Cardiac muscle cell (in vitro differentiated cells and primary cell): ENCODE results near the gene ELF4. TPM values are rescaled to one million over a fixed set of nuclear protein-coding genes. Genes with fewer than 3 reads are reported as not detected.

Experiments used
- DNase-seq, 2 donors: peaks; one replicate each; pipeline versions ENCODE4 v3.0.0 to v3.0.0-alpha.2; 2010 to 2017; ENCODE audit warnings: low read depth in 1 of 2, low spot score in 1 of 2
- H3K27ac ChIP-seq: fragments of 200-600 bp; sonication (generic); 2 replicates; pipeline ENCODE4 v1.5.1; 2016
- H3K27me3 ChIP-seq: fragments of 200-600 bp; sonication (generic); 2 replicates; pipeline ENCODE4 v1.6.0; 2016; ENCODE audit warnings: control low read depth
- H3K36me3 ChIP-seq: fragments of 200-600 bp; sonication (generic); 2 replicates; pipeline ENCODE4 v1.5.1; 2016; ENCODE audit warnings: control low read depth
- H3K4me1 ChIP-seq: fragments of 200-600 bp; sonication (generic); 2 replicates; pipeline ENCODE4 v1.8.1; 2017; ENCODE audit warnings: low read depth, mild to moderate bottlenecking, mixed run types
- H3K4me3 ChIP-seq: fragments of 200-600 bp; sonication (generic); 2 replicates; pipeline ENCODE4 v1.5.1; 2016; ENCODE audit warnings: mild to moderate bottlenecking
- H3K9me3 ChIP-seq: fragments of 200-600 bp; sonication (generic); 2 replicates; pipeline ENCODE4 v1.5.1; 2017; ENCODE audit warnings: low read depth, mild to moderate bottlenecking, control low read depth
- polyA plus RNA-seq: library from polyadenylated mRNA; unstranded; fragments of >200 nt; fragmentation: Nextera tagmentation; extraction: Ambion mirVana; gene quantifications from 2 replicates; pipeline ENCODE4 v1.2.1, GENCODE V29; 2016
- total RNA-seq: library from RNA; depleted of rRNA; stranded (reverse); fragments of >200 nt; gene quantifications from 2 replicates; pipeline ENCODE4 v1.2.3, GENCODE V29; 2016
- TF ChIP-seq, protein P1 (sequence below): IDR thresholded peaks from 2 replicates; pipeline ENCODE4 v1.5.1; 2012; ENCODE audit warnings: low read depth, mild to moderate bottlenecking, low read length

ELF4 gene
- total and polyA plus RNA-seq, 2 experiments from 2014 or later: 0.88 to 1.8 TPM

DNA sequence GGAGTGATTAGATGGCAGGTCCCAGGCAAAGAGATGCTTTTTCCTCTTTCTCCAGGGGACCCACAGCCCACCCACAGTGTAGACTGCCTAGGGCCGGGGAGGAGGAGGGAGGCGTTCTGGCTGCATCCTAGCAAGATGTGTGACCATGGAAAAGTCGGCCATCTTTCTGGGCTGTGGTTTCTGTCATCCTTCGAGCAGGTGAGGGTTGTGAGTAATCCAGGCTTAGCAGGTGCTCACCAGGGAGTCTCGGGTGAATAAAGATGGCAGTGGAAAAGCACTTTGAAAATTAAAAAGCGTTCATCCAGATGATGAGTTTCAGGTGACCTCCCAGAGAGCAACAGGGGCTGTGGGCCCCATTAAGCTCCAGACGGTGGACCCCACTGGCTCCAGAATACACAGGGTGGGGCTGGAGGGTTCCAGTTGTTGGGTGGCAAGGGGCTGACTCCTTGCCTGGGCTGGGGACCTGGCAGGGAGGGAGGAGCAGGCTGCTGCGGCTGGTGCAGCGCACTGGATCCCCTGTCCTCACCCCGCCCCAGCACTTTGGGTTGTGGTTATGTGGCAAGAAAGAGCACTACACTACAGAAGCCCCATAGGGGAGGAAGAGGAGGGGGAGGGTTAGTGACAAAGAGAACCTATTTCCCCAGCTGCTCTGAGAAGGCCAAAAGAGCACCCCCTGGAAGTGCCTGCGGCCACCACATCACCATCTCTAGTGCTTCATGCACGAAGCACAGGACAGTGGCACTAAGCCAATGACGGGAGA lies 23.7 kb downstream of the ELF4 start:
- Histone ChIP-seq H3K27me3 (no peaks in the 10 kb centered on the region), H3K36me3 (no peaks in the 10 kb centered on the region), H3K4me1 (no peaks in the 10 kb centered on the region), H3K27ac (no peak overlapping the region), H3K4me3 (no peak overlapping the region), H3K9me3 (no peaks in the 10 kb centered on the region)
- TF ChIP-seq, protein P1, sequence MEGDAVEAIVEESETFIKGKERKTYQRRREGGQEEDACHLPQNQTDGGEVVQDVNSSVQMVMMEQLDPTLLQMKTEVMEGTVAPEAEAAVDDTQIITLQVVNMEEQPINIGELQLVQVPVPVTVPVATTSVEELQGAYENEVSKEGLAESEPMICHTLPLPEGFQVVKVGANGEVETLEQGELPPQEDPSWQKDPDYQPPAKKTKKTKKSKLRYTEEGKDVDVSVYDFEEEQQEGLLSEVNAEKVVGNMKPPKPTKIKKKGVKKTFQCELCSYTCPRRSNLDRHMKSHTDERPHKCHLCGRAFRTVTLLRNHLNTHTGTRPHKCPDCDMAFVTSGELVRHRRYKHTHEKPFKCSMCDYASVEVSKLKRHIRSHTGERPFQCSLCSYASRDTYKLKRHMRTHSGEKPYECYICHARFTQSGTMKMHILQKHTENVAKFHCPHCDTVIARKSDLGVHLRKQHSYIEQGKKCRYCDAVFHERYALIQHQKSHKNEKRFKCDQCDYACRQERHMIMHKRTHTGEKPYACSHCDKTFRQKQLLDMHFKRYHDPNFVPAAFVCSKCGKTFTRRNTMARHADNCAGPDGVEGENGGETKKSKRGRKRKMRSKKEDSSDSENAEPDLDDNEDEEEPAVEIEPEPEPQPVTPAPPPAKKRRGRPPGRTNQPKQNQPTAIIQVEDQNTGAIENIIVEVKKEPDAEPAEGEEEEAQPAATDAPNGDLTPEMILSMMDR: no peak
- no peak for DNase-seq

DNA sequence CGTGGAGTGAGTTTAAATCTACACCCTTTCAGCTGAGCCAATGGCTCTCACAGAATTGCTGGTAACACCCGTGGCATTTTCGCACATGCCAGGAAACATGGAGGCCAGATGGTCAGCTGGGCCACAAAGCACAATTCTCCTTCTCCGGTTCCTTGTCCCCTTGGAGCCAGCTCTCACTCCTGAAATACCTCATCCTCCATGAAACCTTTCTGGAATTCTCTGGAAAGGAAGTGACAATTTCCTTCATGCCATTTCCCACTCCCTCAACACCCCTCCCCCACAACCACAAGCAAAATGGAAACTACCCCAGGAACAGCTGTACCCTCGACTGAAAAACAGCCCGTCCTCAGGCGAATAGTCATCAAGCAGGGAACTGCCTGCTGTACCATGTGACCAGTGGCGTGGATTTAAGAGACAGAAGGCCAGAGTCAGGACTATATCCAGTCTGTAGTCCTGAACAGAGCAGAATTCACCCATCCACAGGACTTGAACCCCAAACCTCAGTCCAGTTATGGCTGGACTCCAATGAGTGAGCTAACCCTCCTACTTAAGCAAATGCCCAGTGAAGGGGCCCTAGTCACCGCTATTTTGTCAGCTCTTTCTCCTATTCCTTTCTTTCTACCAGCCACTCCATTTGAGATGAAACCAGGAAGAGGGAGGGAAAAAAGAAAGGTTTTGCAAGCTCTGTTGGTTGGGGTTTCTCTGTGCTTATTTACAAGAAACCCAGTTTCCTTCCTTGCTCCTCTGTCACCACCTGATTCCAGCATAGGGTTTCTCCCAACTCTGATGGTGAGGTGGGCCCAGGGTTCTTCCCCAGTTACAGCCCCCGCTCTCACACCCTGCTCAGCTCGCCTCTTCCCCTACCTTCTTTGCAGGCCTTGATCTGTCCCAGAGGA lies 24.5 kb downstream of the ELF4 start:
- H3K36me3 ChIP-seq: no peaks in the 10 kb centered on the region
- H3K4me3 ChIP-seq: no peak overlapping the region
- no peaks in the 10 kb centered on the region for H3K9me3 ChIP-seq
- TF ChIP-seq, protein P1: no peak
- H3K4me1 ChIP-seq: no peaks in the 10 kb centered on the region
- H3K27me3 ChIP-seq: no peaks in the 10 kb centered on the region
- DNase-seq: peak in 1 of 2 donors; percentile 39
- H3K27ac ChIP-seq: no peak overlapping the region

DNA sequence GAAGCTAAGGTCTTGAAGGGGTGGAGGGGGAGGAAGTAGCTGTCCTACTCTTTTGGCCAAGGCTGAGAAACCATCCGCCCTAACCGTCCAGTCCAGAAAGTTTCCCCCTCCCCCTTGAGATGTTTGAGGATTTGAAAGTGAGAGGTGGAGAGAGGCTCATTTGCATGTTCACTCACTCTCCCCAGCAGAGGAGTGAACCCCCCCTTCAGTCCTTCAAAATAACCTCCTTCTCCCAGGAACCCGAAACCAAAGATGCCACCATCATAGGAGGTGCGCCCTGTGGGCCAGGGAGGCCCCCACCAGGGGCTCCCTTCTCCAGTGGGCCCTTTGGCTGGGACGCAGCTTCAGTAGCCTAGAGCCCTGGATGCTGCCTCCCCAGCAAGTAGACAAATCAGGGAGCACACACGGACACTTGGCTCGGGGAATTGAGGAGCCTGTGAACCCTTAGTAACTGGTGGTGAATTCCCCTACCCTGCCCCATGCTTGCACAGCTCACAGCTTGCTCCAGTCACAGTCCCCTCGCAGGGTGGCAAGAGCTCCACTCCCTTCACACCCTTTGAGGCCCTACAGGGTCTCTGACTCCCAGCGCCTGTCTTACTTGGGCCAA lies 25.6 kb downstream of the ELF4 start:
- no peaks in the 10 kb centered on the region for H3K9me3 ChIP-seq
- no peak overlapping the region for H3K27ac ChIP-seq
- H3K27me3 ChIP-seq: no peaks in the 10 kb centered on the region
- DNase-seq: no peak
- H3K4me1 ChIP-seq: no peaks in the 10 kb centered on the region
- no peak overlapping the region for H3K4me3 ChIP-seq
- no peaks in the 10 kb centered on the region for H3K36me3 ChIP-seq
- TF ChIP-seq, protein P1: no peak

DNA sequence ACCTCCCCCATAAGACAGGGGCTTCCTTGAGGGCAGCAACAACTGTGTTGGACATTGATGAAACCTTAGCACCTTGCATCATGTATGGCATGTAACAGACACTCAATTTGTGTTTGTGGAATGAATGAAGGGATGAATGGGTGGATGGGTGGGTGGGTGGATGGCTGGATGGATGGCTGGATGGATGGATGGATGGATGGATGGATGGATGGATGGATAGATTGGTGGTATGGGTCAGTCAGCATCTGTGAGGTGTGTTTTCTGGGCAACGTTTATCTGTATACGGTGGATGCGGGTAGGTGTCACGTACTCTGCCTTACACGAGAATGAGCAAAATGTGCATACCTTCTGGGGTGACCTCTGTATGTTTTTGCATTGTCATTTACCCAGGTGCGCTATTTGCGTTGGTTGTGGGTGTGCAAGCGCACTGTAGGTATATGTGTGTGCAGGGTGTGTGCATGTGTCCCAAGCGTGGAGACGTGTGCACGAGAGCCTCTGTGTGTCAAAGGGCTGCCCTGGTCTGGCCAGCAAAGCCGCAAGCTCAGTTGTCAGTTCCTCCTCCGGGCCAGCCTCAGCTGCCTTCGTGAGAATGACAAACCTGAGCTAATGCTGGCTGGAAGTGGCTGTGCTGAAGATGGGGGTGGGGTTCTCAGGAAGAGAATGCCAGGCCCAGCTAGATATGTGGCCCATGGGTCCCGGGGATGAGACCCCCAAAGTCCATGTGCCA lies 26.5 kb downstream of the ELF4 start:
- Histone ChIP-seq H3K27me3 (no peaks in the 10 kb centered on the region), H3K27ac (no peak overlapping the region), H3K4me1 (no peaks in the 10 kb centered on the region), H3K9me3 (no peaks in the 10 kb centered on the region), H3K36me3 (no peaks in the 10 kb centered on the region), H3K4me3 (no peak overlapping the region)
- no peak for DNase-seq
- TF ChIP-seq, protein P1: no peak

DNA sequence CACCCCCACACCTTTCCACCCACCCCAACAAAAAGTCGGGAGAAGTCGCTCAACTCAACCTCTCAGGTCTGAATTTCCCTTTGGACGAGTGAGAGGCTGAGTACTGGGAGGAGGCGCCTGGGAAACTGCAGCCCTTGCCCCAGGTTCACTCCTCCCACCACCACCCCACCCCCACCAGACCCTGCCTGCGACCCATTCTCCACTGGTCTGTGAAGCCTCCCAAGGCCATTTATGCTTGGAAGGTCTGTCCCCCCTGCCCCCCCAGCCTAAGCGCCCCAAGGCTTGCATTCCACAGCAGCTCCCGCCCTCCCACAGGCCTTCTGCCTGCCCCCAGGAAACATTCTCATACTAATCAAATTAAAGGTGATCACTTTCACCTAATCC lies 27.2 kb downstream of the ELF4 start:
- Histone ChIP-seq H3K4me3 (no peak overlapping the region), H3K36me3 (no peaks in the 10 kb centered on the region), H3K4me1 (no peaks in the 10 kb centered on the region), H3K27ac (no peak overlapping the region), H3K27me3 (no peaks in the 10 kb centered on the region), H3K9me3 (no peaks in the 10 kb centered on the region)
- DNase-seq: no peak
- TF ChIP-seq, protein P1: no peak
